Hepatocyte (in vitro differentiated cells): Measurements from ENCODE around the gene PRKRA. TPM values are rescaled to one million over a fixed set of nuclear protein-coding genes. Genes with fewer than 3 reads are reported as not detected.

Source experiments
- DNase-seq: peaks from one replicate; pipeline ENCODE4 v3.0.0-alpha.2; 2016; ENCODE audit warnings: low spot score
- H2AFZ ChIP-seq: fragments of 200-600 bp; sonication (generic); 2 replicates; pipeline ENCODE4 v1.6.0; 2016; ENCODE audit warnings: antibody characterized with exemption, mild to moderate bottlenecking
- H3K27ac ChIP-seq: fragments of 200-600 bp; sonication (generic); 2 replicates; pipeline ENCODE4 v1.5.1; 2016; ENCODE audit warnings: mild to moderate bottlenecking
- H3K27me3 ChIP-seq: fragments of 200-600 bp; sonication (generic); 2 replicates; pipeline ENCODE4 v1.6.1; 2016
- H3K36me3 ChIP-seq: fragments of 200-600 bp; sonication (generic); replicated peaks from 2 replicates; pipeline ENCODE4 v1.5.1; 2016; ENCODE audit warnings: low read depth; ENCODE audit not compliant: insufficient read depth
- H3K4me1 ChIP-seq: fragments of 200-600 bp; sonication (generic); 2 replicates; pipeline ENCODE4 v1.5.1; 2016; ENCODE audit warnings: mild to moderate bottlenecking, moderate library complexity; ENCODE audit not compliant: insufficient read depth
- H3K4me2 ChIP-seq: fragments of 200-600 bp; sonication (generic); 2 replicates; pipeline ENCODE4 v1.6.0; 2016
- H3K4me3 ChIP-seq: fragments of 200-600 bp; sonication (generic); 2 replicates; pipeline ENCODE4 v1.5.1; 2016; ENCODE audit warnings: mild to moderate bottlenecking
- H3K79me2 ChIP-seq: fragments of 200-600 bp; sonication (generic); 2 replicates; pipeline ENCODE4 v1.6.0; 2017; ENCODE audit warnings: mild to moderate bottlenecking
- H3K9me2 ChIP-seq: fragments of 200-600 bp; sonication (generic); replicated peaks from 2 replicates; pipeline ENCODE4 v1.6.0; 2017; ENCODE audit warnings: mild to moderate bottlenecking; ENCODE audit not compliant: insufficient read depth
- H3K9me3 ChIP-seq: fragments of 200-600 bp; sonication (generic); 2 replicates; pipeline ENCODE4 v1.5.1; 2016; ENCODE audit warnings: low read depth, mild to moderate bottlenecking
- H4K20me1 ChIP-seq: fragments of 200-600 bp; sonication (generic); 2 replicates; pipeline ENCODE4 v1.6.0; 2016; ENCODE audit warnings: mild to moderate bottlenecking; ENCODE audit not compliant: insufficient read depth, poor library complexity, severe bottlenecking
- CTCF ChIP-seq: fragments of 200-600 bp; sonication (generic); IDR thresholded peaks from 2 replicates; pipeline ENCODE4 v1.5.1; 2016; ENCODE audit warnings: antibody characterized with exemption, mild to moderate bottlenecking; ENCODE audit not compliant: poor library complexity
- EZH2 ChIP-seq: fragments of 200-600 bp; sonication (generic); IDR thresholded peaks from 2 replicates; pipeline ENCODE4 v1.6.1; 2016; ENCODE audit warnings: antibody characterized with exemption, mild to moderate bottlenecking, borderline replicate concordance
- EZH2phosphoT487 ChIP-seq: fragments of 200-600 bp; sonication (generic); IDR thresholded peaks from one replicate; pipeline ENCODE4 v1.6.1; 2018; ENCODE audit warnings: antibody characterized with exemption, mild to moderate bottlenecking, low read depth, moderate library complexity; ENCODE audit not compliant: unreplicated experiment, severe bottlenecking
- WGBS: methylation state at CpG from one replicate; pipeline ENCODE4 v1.1.6; 2016; ENCODE audit warnings: low lambda C conversion rate; ENCODE audit errors: missing lambda C conversion rate; 5-methylcytosine and 5-hydroxymethylcytosine counted together
- polyA plus RNA-seq: library from polyadenylated mRNA; unstranded; fragments of >200 nt; fragmentation: Nextera tagmentation; extraction: Ambion mirVana; gene quantifications from 2 replicates; pipeline ENCODE4 v1.2.1, GENCODE V29; 2016
- total RNA-seq: library from RNA; depleted of rRNA; stranded (reverse); fragments of >200 nt; gene quantifications from 2 replicates; pipeline ENCODE4 v1.2.3, GENCODE V29; 2014

PRKRA gene
- total and polyA plus RNA-seq, 2 experiments from 2014 or later, result 33.4 to 53.0 TPM

DNA sequence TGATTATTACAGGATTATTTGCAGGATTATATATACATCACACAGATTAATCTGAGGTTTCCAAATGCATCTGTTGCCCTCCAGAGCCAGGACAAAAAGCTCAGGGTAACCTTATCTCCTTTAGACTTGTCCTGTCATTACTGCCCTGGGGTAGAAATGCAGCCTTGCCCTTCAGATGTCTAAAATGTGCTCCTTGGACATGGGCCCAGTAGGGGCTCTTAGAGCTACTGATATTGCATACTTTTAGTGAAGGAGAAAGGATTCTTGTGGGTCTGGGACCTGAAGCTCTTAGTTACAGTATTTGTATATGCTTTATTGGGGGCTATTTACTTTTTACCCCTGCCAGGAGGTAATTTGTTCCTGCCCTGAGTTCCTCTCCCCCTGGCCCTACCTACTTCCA lies 56.1 kb downstream of the PRKRA start:
- TF ChIP-seq EZH2phosphoT487 (no peak), CTCF (no peak)
- H2AFZ ChIP-seq, result no peak overlapping the region
- H3K4me2 ChIP-seq, result no peak overlapping the region

DNA sequence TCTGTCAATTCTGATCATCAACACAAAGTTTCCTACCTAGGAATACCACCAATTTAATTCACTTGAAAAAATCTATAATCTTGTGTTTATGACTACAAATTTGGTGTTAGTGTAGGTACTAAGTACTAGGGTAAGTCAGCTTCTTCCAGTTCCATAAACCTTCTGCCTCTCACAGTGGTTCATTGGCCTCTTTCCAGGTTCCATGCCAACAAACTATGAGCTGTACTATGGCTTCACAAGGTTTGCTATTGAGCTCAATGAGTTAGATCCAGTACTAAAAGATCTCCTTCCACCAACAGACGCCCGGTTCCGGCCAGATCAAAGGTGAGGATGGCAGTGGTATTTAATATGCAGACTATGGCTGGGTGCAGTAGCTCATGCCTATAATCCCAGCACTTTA lies 58.8 kb downstream of the PRKRA start:
- no peak for DNase-seq
- 92% methylated on average over 3 of the region's 3 CpGs for WGBS
- TF ChIP-seq CTCF, result no peak
- TF ChIP-seq EZH2, result no peak
- TF ChIP-seq EZH2phosphoT487, result no peak
- Histone ChIP-seq H3K27me3 (no peaks in the 10 kb centered on the region), H3K9me3 (no peaks in the 10 kb centered on the region), H3K27ac (no peak overlapping the region), H3K79me2 (no peaks in the 10 kb centered on the region), H3K9me2 (no peaks in the 10 kb centered on the region), H3K4me1 (no peaks in the 10 kb centered on the region), H3K36me3 (no peaks in the 10 kb centered on the region), H2AFZ (no peak overlapping the region), H4K20me1 (no peaks in the 10 kb centered on the region), H3K4me2 (no peak overlapping the region), H3K4me3 (no peak overlapping the region)

More for the DNA sequence above, 56.1 kb downstream of the PRKRA start:
- H3K9me3 ChIP-seq, result no peaks in the 10 kb centered on the region
- H3K4me3 ChIP-seq, result no peak overlapping the region
- no peaks in the 10 kb centered on the region for H3K4me1 ChIP-seq
- no peaks in the 10 kb centered on the region for H3K27me3 ChIP-seq
- H4K20me1 ChIP-seq, result no peaks in the 10 kb centered on the region
- no peaks in the 10 kb centered on the region for H3K36me3 ChIP-seq
- no peaks in the 10 kb centered on the region for H3K9me2 ChIP-seq
- DNase-seq, result no peak
- H3K79me2 ChIP-seq, result no peaks in the 10 kb centered on the region
- no peak overlapping the region for H3K27ac ChIP-seq

DNA sequence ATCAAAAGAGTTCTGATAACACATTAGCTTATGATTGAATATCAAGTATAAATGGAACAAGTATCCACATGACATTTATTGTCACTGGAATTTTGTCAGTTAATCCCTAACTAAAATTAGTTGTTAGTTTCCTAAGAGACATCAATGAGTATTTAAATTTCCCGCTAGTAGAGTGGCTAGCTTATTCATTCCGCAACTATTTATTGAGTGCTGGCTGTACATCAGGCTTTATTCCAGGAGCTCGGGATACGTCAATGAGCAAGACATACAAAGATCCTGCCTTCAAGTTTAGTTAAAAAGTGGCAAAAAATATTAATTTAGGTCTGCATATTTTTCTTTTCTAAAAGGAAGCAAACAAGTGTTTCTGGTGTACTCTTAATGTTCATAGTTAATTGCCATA lies 59.3 kb downstream of the PRKRA start:
- TF ChIP-seq CTCF, result no peak
- no peak overlapping the region for H3K4me3 ChIP-seq
- no peaks in the 10 kb centered on the region for H3K4me1 ChIP-seq
- DNase-seq, result no peak
- no peak overlapping the region for H3K27ac ChIP-seq
- H4K20me1 ChIP-seq, result no peaks in the 10 kb centered on the region
- 66% methylated on average over 4 of the region's 4 CpGs for WGBS
- H3K9me3 ChIP-seq, result no peaks in the 10 kb centered on the region
- no peak overlapping the region for H3K4me2 ChIP-seq
- no peaks in the 10 kb centered on the region for H3K27me3 ChIP-seq
- H2AFZ ChIP-seq, result no peak overlapping the region
- no peaks in the 10 kb centered on the region for H3K79me2 ChIP-seq
- H3K36me3 ChIP-seq, result no peaks in the 10 kb centered on the region
- H3K9me2 ChIP-seq, result no peaks in the 10 kb centered on the region

- H3K4me1 ChIP-seq, result no peaks in the 10 kb centered on the region
- WGBS, result 78% methylated on average over 7 of the region's 7 CpGs
- H3K79me2 ChIP-seq, result no peaks in the 10 kb centered on the region
- H3K4me3 ChIP-seq, result no peak overlapping the region
- no peak overlapping the region for H3K4me2 ChIP-seq
- no peaks in the 10 kb centered on the region for H3K36me3 ChIP-seq
- TF ChIP-seq CTCF (no peak), EZH2 (no peak), EZH2phosphoT487 (no peak)
- no peaks in the 10 kb centered on the region for H4K20me1 ChIP-seq
- no peak overlapping the region for H3K27ac ChIP-seq
- no peaks in the 10 kb centered on the region for H3K27me3 ChIP-seq
- H3K9me2 ChIP-seq, result no peaks in the 10 kb centered on the region
- no peak for DNase-seq
- no peaks in the 10 kb centered on the region for H3K9me3 ChIP-seq
- no peak overlapping the region for H2AFZ ChIP-seq
These were observed 62.7 kb downstream of the PRKRA start for GRCh38 chr2:178388287-178388686.
